ENCODE measurements around the gene PIGQ. TPM values are rescaled to one million over a fixed set of nuclear protein-coding genes. Genes with fewer than 3 reads are reported as not detected.

The PIGQ gene
- total RNA-seq, 2 experiments from 2014 or later: 22.8 to 27.0 TPM

DNA sequence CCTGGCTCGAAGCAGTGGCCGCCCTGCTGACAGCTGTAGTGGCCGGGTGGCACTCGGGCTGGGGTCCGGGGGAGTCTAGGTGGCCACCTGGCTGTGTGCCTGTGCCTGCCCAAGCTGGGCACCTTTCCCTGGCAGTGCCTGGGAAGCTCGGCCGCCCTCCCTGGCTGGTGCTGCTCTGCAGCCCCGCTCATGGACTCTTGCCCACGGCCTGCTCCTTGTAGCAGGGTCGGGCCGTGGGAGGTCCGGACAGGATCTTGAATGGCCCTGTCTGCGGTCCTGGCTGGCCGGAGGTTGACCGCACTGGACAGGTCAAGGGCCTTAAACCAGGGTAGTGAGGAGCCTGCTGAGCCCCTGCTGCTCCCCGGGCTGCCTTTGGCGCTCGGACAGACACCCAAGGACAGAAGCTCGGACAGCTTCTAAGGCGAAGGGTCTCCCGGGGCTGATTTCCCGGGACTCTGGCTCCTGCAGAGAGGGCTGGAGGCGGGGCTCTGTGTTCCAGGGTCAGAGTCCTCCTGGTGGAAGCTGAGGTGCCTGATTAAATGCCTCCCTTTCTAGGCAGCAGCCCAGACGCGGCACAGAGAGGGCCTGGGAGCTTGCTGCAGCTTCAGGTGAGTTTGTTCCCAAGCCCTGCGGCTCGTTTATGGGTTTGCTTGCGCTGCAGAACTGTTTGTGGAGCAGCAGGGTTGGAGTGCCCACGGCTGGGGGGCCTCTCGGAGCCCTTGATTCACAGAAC lies 36.2 kb upstream of the PIGQ start:
- TF ChIP-seq, protein P1, sequence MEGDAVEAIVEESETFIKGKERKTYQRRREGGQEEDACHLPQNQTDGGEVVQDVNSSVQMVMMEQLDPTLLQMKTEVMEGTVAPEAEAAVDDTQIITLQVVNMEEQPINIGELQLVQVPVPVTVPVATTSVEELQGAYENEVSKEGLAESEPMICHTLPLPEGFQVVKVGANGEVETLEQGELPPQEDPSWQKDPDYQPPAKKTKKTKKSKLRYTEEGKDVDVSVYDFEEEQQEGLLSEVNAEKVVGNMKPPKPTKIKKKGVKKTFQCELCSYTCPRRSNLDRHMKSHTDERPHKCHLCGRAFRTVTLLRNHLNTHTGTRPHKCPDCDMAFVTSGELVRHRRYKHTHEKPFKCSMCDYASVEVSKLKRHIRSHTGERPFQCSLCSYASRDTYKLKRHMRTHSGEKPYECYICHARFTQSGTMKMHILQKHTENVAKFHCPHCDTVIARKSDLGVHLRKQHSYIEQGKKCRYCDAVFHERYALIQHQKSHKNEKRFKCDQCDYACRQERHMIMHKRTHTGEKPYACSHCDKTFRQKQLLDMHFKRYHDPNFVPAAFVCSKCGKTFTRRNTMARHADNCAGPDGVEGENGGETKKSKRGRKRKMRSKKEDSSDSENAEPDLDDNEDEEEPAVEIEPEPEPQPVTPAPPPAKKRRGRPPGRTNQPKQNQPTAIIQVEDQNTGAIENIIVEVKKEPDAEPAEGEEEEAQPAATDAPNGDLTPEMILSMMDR (IDR thresholded peaks at IDR 0.05): no peak
- intact Hi-C loops (cut with DNase I, micrococcal nuclease): no loop called here
- Histone ChIP-seq H3K9me3 (ENCODE audit: control insufficient read depth in 1 of 2, insufficient read depth in 1 of 2, low read length in 2 of 2) (no peaks in the 10 kb centered on the region), H3K4me1 (ENCODE audit: insufficient read depth, low read length) (peaks cover 38% of the 10 kb centered on the region), H3K27ac (ENCODE audit: low read depth in 1 of 2, low read length in 2 of 2) (no peak overlapping the region), H3K4me3 (ENCODE audit: low read length) (no peak overlapping the region), H3K27me3 (ENCODE audit: control insufficient read depth in 1 of 2, insufficient read depth in 2 of 2, low read length in 2 of 2) (no peaks in the 10 kb centered on the region), H3K36me3 (ENCODE audit: insufficient read depth, low read length) (peaks cover 15% of the 10 kb centered on the region)
- no peak overlapping the region for H3K27ac Mint-ChIP-seq
- no peaks in the 10 kb centered on the region for H3K9me3 Mint-ChIP-seq
- DNase-seq: no peak
- ATAC-seq (ENCODE audit: poor library complexity): no peak
- CTCF ChIA-PET: no interaction called here
- H3K36me3 Mint-ChIP-seq (ENCODE audit: low read depth): no peaks in the 10 kb centered on the region
- no peak overlapping the region for H3K4me3 Mint-ChIP-seq
- no peaks in the 10 kb centered on the region for H3K27me3 Mint-ChIP-seq
- POLR2A ChIA-PET: no interaction called here
- peaks cover 9% of the 10 kb centered on the region for H3K4me1 Mint-ChIP-seq (ENCODE audit: low read depth)

DNA sequence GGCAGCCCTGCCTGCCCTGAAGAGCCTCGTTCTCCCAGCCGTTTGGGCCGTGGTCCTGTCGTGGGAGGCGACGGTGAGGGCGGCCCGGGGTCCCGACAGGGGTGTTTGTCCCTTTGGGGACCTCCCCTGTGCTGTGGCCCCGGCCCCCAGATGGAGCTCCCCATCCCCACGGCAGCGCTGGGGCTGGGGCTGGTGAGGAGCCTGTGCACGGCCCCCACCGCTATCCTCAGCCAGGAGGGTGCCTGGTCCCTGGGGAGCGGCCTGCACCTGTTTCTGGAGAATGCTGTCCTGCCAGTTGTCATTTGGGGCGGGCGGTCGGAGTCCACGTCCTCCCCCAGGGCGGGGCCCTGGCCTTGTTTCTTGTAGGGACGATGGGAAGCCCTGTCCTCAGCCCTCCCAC lies 35.6 kb upstream of the PIGQ start:
- Mint-ChIP-seq H3K27me3 (no peaks in the 10 kb centered on the region), H3K4me3 (no peak overlapping the region)

DNA sequence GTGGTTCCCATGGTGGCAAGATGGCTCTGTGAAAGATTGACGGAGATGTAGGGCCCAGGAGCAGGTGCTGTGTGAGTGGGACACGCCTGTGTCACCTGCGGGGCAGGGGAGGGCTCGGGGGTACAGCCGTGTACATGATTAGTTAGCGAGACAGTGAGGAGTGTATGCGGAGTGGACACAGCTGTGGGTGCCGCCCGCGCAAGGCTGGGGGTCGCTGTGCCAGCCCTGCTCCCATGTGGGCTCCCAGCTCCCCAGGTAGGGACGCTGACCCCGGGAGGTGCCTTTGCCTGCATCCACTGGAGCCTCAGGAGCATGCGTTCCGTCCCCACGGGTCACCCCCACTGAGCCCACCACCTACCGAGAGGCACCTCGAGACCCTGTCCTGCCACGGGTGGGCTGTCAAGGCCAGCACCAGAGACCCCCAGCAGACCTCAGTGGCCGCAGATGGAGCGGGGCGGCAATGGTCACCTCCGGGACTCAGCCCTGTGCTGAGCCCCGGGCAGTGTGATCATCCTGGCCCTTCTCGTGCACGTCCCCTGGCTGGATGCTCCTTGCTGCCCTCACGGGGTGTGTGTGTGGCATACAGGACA lies 34.8 kb upstream of the PIGQ start:
- TF ChIP-seq, protein P1 (IDR thresholded peaks at IDR 0.05): no peak
- DNase-seq (no peak), ATAC-seq (ENCODE audit: poor library complexity) (no peak)
- H3K4me1 ChIP-seq (ENCODE audit: insufficient read depth, low read length): peaks cover 24% of the 10 kb centered on the region
- no peaks in the 10 kb centered on the region for H3K9me3 Mint-ChIP-seq
- ChIA-PET POLR2A (no interaction called here), CTCF (no interaction called here)
- no peak overlapping the region for H3K27ac ChIP-seq (ENCODE audit: low read depth in 1 of 2, low read length in 2 of 2)
- no peak overlapping the region for H3K4me3 ChIP-seq (ENCODE audit: low read length)
- intact Hi-C loops (cut with DNase I, micrococcal nuclease): no loop called here
- H3K36me3 ChIP-seq (ENCODE audit: insufficient read depth, low read length): peaks cover 18% of the 10 kb centered on the region
- H3K27ac Mint-ChIP-seq: no peak overlapping the region
- no peaks in the 10 kb centered on the region for H3K9me3 ChIP-seq (ENCODE audit: control insufficient read depth in 1 of 2, insufficient read depth in 1 of 2, low read length in 2 of 2)
- H3K36me3 Mint-ChIP-seq (ENCODE audit: low read depth): peaks cover 4% of the 10 kb centered on the region
- no peak overlapping the region for H3K4me3 Mint-ChIP-seq
- no peaks in the 10 kb centered on the region for H3K27me3 ChIP-seq (ENCODE audit: control insufficient read depth in 1 of 2, insufficient read depth in 2 of 2, low read length in 2 of 2)
- H3K4me1 Mint-ChIP-seq (ENCODE audit: low read depth): peaks cover 6% of the 10 kb centered on the region
- no peaks in the 10 kb centered on the region for H3K27me3 Mint-ChIP-seq

More for the DNA sequence above, 35.6 kb upstream of the PIGQ start:
- peaks cover 32% of the 10 kb centered on the region for H3K4me1 ChIP-seq (ENCODE audit: insufficient read depth, low read length)
- no peak for ATAC-seq (ENCODE audit: poor library complexity)
- TF ChIP-seq, protein P1 (IDR thresholded peaks at IDR 0.05): no peak
- H3K4me3 ChIP-seq (ENCODE audit: low read length): no peak overlapping the region
- H3K4me1 Mint-ChIP-seq (ENCODE audit: low read depth): peaks cover 9% of the 10 kb centered on the region
- no peaks in the 10 kb centered on the region for H3K9me3 Mint-ChIP-seq
- H3K9me3 ChIP-seq (ENCODE audit: control insufficient read depth in 1 of 2, insufficient read depth in 1 of 2, low read length in 2 of 2): no peaks in the 10 kb centered on the region
- DNase-seq: no peak
- no peaks in the 10 kb centered on the region for H3K27me3 ChIP-seq (ENCODE audit: control insufficient read depth in 1 of 2, insufficient read depth in 2 of 2, low read length in 2 of 2)
- POLR2A ChIA-PET: no interaction called here
- H3K36me3 ChIP-seq (ENCODE audit: insufficient read depth, low read length): peaks cover 16% of the 10 kb centered on the region
- H3K27ac ChIP-seq (ENCODE audit: low read depth in 1 of 2, low read length in 2 of 2): no peak overlapping the region
- peaks cover 4% of the 10 kb centered on the region for H3K36me3 Mint-ChIP-seq (ENCODE audit: low read depth)
- intact Hi-C loops (cut with DNase I, micrococcal nuclease): no loop called here
- CTCF ChIA-PET: no interaction called here
- H3K27ac Mint-ChIP-seq: no peak overlapping the region

Measured in CD4-positive, alpha-beta T cell (primary cell).